ENCODE results near the gene P2RX7. TPM values are rescaled to one million over a fixed set of nuclear protein-coding genes. Genes with fewer than 3 reads are reported as not detected.

Gene P2RX7
- total RNA-seq, 1 donor from 2014 or later = 0.29 TPM

- Histone ChIP-seq H3K36me3 (ENCODE audit: control insufficient read depth, insufficient read depth, low read length) (no peaks in the 10 kb centered on the region), H3K4me3 (ENCODE audit: low read depth, low read length) (no peak overlapping the region), H3K27me3 (ENCODE audit: control insufficient read depth, insufficient read depth, low read length) (peaks cover 9% of the 10 kb centered on the region)
- no peak for TF ChIP-seq CTCF (IDR thresholded peaks at IDR 0.05; ENCODE audit: insufficient read depth, low read length, poor library complexity, severe bottlenecking)
- no peak for DNase-seq (ENCODE audit: low read depth)
Observed at GRCh38 chr12:121092034-121092433, 40.6 kb upstream of the P2RX7 start.

DNA sequence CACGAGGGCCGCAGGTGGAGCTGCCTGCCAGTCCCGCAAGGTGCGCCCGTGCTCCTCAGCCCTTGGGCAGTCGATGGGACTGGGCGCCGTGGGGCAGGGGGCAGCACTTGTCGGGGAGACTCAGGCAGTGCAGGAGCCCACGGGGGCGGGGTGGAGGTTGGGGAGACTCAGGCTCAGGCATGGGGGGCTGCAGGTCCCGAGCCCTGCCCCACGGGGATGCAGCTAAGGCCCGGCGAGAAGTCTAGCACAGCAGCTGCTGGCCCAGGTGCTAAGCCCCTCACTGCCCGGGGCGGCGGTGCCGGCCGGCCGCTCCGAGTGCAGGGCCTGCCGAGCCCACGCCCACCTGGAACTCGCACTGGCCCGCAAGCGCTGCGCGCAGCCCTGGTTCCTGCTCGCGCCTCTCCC lies 39.2 kb upstream of the P2RX7 start:
- DNase-seq (ENCODE audit: low read depth) = no peak
- Histone ChIP-seq H3K4me3 (ENCODE audit: low read depth, low read length) (no peak overlapping the region), H3K27me3 (ENCODE audit: control insufficient read depth, insufficient read depth, low read length) (peaks cover 9% of the 10 kb centered on the region), H3K36me3 (ENCODE audit: control insufficient read depth, insufficient read depth, low read length) (no peaks in the 10 kb centered on the region)
- TF ChIP-seq CTCF (IDR thresholded peaks at IDR 0.05; ENCODE audit: insufficient read depth, low read length, poor library complexity, severe bottlenecking) = no peak

GRCh38 chr12:121095544-121096198 lies 37.0 kb upstream of the P2RX7 start:
- H3K4me3 ChIP-seq (ENCODE audit: low read depth, low read length) = peak overlapping the region; percentile 33
- peaks cover 9% of the 10 kb centered on the region for H3K27me3 ChIP-seq (ENCODE audit: control insufficient read depth, insufficient read depth, low read length)

GRCh38 chr12:121096199-121096798 lies 36.4 kb upstream of the P2RX7 start:
- no peak overlapping the region for H3K4me3 ChIP-seq (ENCODE audit: low read depth, low read length)

More at GRCh38 chr12:121095544-121096198, 37.0 kb upstream of the P2RX7 start:
- DNase-seq (ENCODE audit: low read depth) = no peak
- peak; percentile 92 for TF ChIP-seq CTCF (IDR thresholded peaks at IDR 0.05; ENCODE audit: insufficient read depth, low read length, poor library complexity, severe bottlenecking)
- no peaks in the 10 kb centered on the region for H3K36me3 ChIP-seq (ENCODE audit: control insufficient read depth, insufficient read depth, low read length)

DNA sequence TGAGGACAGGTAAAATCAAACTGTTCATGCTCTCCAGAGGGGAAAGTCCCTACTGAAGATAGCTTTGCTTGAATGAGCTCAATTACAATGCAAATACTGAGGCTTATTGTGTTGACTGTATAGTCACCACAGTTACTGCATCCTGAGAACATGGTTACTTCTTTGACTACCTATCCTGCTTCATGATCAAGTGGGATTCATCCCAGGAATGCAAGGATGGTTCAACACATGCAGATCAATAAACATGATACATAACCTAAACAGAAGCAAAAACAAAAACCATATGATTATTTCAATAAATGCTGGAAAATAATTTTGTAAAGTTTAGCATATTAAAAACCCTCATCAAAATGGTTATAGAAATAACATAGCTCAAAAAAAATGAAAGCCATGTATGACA lies 32.9 kb upstream of the P2RX7 start:
- H3K27me3 ChIP-seq (ENCODE audit: control insufficient read depth, insufficient read depth, low read length) = peaks cover 9% of the 10 kb centered on the region
- no peak for TF ChIP-seq CTCF (IDR thresholded peaks at IDR 0.05; ENCODE audit: insufficient read depth, low read length, poor library complexity, severe bottlenecking)
- no peaks in the 10 kb centered on the region for H3K36me3 ChIP-seq (ENCODE audit: control insufficient read depth, insufficient read depth, low read length)
- no peak for DNase-seq (ENCODE audit: low read depth)
- H3K4me3 ChIP-seq (ENCODE audit: low read depth, low read length) = no peak overlapping the region

More at GRCh38 chr12:121096199-121096798, 36.4 kb upstream of the P2RX7 start:
- no peak for DNase-seq (ENCODE audit: low read depth)
- Histone ChIP-seq H3K27me3 (ENCODE audit: control insufficient read depth, insufficient read depth, low read length) (peaks cover 9% of the 10 kb centered on the region), H3K36me3 (ENCODE audit: control insufficient read depth, insufficient read depth, low read length) (no peaks in the 10 kb centered on the region)
- TF ChIP-seq CTCF (IDR thresholded peaks at IDR 0.05; ENCODE audit: insufficient read depth, low read length, poor library complexity, severe bottlenecking) = no peak
